HG02973 (cell line): ENCODE results near the gene TRPV3.
"Not testable (repeated sequence)": the region's sequence is repeated elsewhere in the genome, so short reads cannot be mapped to it uniquely, and the experiment has no call there.

ENCODE experiments used
- ATAC-seq: cut with Tn5 transposase; IDR thresholded peaks from one replicate; pipeline ENCODE4 v1.9.1; 2021; ENCODE audit warnings: moderate library complexity; ENCODE audit not compliant: unreplicated experiment

TRPV3 gene

GRCh38 chr17:3475812-3476610, 81.6 kb downstream of the TRPV3 start, which contains the start of gene ASPA:
Gene ASPA, plus strand, starts transcription at chr17:3475997. Its CDS starts 163 bp downstream, at chr17:3476160.
- ATAC-seq = no peak

GRCh38 chr17:3475251-3475685, 82.3 kb downstream of the TRPV3 start:
- no peak for ATAC-seq

- no peak for ATAC-seq
Measured at GRCh38 chr17:3474212-3474611, 83.4 kb downstream of the TRPV3 start.

GRCh38 chr17:3472137-3472536, 85.5 kb downstream of the TRPV3 start:
- no peak for ATAC-seq

- no peak for ATAC-seq
Measured at GRCh38 chr17:3471599-3471998, 86.0 kb downstream of the TRPV3 start, which contains the start of gene SPATA22. Gene SPATA22, minus strand, starts transcription at chr17:3471819. Its CDS starts 2,494 bp downstream, at chr17:3469325.

- ATAC-seq = no peak
Measured at GRCh38 chr17:3469529-3469928, 88.1 kb downstream of the TRPV3 start.

- ATAC-seq = not testable (repeated sequence)
Measured at GRCh38 chr17:3466355-3466754, 91.3 kb downstream of the TRPV3 start.
